Measurements from ENCODE around the gene IL11.
"Not testable (repeated sequence)": the region's sequence is repeated elsewhere in the genome, so short reads cannot be mapped to it uniquely, and the experiment has no call there.

Gene IL11

GRCh38 chr19:55350620-55351315 lies 19.5 kb downstream of the IL11 start:
- DNase-seq (ENCODE audit: low read depth) = no peak

- no peak for DNase-seq (ENCODE audit: low read depth)
Measured at GRCh38 chr19:55348317-55349034, 21.8 kb downstream of the IL11 start.

- no peak for DNase-seq (ENCODE audit: low read depth)
Measured at GRCh38 chr19:55347442-55348009, 22.7 kb downstream of the IL11 start.

DNA sequence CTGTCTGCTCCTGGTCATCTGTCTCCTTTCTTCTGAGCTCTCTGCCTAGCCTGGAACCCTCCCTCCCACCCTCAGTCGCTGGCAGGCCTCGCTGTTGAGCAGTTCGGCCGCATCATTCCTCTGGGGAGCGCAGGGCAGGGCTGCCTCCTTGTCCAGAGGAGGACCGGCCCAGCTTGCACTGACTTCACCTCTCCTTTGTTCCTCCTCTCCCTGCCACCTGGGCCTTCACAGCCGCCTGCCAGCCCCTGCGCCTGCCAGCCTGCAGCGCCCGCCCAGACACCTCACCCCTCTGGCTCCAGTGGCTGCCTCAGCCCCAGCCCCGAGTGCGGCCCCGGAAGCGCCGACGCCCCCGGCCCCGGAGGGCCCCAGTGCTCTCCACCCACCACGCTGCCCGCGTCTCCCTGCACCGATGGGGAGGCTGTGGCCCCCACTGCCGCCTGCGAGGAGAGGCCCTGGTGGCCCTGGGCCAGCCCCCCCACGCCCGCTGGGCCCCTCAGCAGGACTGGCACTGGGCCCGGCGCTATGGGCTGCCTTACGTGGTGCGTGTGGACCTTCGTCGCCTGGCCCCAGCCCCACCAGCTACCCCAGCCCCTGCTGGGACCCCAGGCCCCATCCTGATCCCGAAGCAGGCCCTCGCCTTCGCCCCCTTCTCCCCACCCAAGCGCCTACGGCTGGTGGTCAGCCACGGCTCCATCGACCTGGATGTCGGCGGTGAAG lies 23.4 kb downstream of the IL11 start:
- DNase-seq (ENCODE audit: low read depth) = no peak

DNA sequence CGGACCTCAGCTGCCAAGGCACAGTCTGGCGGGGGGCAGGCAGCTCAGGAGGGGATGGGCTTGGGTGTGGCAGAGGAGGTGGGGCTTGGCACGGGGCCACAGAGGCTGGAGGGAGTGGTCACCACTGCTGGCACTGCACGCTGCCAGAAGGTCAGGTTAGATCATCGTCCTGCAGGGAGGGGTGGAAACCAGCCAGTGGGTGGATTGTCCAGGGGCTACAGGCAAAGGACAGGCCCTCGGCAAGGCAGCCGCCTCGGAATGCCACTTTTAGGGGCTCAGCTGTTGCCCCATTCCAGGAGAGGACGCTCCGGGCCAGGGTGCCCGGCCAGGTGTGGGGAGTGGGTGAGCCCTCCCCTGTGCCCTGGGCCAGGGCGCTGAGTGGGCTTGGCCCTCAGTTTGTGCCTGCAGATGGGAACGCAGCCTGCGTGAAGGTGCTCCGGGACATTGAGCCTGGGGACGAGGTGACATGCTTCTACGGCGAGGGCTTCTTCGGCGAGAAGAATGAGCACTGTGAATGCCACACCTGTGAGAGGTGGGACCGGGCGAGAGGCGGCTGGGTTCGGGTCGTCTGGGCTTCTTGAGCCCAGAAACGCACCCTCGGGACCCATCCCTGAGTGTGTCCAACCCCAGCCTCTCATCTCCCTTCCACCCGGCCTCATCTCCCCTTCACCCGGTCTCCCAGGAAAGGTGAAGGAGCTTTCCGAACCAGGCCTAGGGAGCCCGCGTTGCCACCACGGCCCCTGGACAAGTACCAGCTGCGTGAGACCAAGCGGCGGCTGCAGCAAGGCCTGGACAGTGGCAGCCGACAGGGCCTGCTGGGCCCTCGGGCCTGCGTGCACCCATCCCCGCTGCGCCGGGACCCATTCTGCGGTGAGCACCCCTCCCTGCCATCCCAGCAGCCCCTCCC lies 24.2 kb downstream of the IL11 start:
- no peak for DNase-seq (ENCODE audit: low read depth)

- DNase-seq (ENCODE audit: low read depth) = no peak
Measured at GRCh38 chr19:55345101-55345817, 25.0 kb downstream of the IL11 start.

- DNase-seq (ENCODE audit: low read depth) = no peak
Measured at GRCh38 chr19:55344444-55344843, 25.8 kb downstream of the IL11 start.

GRCh38 chr19:55341595-55342531 lies 28.4 kb downstream of the IL11 start:
- no peak for DNase-seq (ENCODE audit: low read depth)

GRCh38 chr19:55341171-55341588 lies 29.1 kb downstream of the IL11 start:
- DNase-seq (ENCODE audit: low read depth) = no peak

DNA sequence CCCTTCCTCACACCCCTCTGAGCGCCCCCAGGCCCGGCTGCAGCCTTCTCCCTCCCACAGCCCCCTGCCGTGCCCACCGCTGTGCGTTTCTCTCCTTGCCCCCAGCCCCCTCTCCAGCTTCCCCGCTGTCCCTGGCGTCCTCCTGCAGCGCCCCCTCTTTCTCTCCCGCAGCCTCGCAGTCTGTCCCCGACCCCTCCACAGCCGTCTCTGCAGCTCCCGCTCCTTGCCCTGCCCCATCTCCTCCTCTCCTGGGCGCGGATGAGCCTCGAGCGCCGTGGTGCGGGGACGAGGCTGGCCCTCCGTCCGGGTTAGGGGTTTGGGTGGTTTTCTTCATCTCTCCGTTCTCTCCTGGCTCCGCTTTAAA lies 29.5 kb downstream of the IL11 start:
- no peak for DNase-seq (ENCODE audit: low read depth)

GRCh38 chr19:55339889-55340783 lies 30.1 kb downstream of the IL11 start:
- DNase-seq (ENCODE audit: low read depth) = no peak

- peak; percentile 99 for DNase-seq (ENCODE audit: low read depth)
Measured at GRCh38 chr19:55339105-55339888, 31.0 kb downstream of the IL11 start, which contains the start of gene KMT5C. Gene KMT5C, plus strand, starts transcription at chr19:55339876. Its CDS starts 2,061 bp downstream, at chr19:55341937.

GRCh38 chr19:55336101-55336500 lies 34.2 kb downstream of the IL11 start:
- DNase-seq (ENCODE audit: low read depth) = no peak

DNA sequence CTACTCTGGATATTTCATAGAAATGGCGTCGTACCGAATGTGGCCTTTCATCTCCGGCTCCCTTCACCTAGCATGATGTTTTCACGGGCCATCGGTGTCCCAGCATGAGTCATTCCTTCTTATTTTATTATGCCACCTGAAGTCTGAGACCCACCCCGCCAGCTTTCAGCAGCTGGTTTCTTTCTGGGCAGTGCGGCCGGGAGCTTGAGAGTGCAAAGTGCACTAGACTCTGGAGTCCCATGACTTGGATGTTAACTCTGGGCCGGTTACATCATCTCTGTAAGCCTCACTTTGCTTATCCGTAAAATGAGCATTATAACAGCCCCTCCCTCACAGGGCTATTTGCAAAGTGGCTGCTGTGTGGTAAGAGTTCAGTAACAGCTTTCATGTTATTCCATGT lies 36.4 kb downstream of the IL11 start:
- DNase-seq (ENCODE audit: low read depth) = no peak

DNA sequence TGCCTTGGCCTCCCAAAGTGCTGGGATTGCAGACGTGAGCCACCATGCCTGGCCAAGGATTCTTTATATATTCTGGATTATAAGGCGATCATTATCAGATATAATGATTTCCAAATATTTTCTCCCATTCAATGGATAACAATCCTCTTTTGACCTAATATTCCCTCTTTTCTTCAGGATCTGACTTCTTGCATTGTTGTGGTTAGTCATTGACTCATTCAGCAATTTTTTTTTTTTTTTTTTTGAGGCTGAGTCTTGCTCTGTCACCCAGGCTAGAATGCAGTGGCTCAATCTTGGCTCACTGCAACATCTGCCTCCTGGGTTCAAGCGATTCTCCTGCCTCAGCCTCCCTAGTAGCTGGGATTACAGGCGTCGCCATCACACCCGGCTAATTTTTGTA lies 40.5 kb downstream of the IL11 start:
- DNase-seq (ENCODE audit: low read depth) = not testable (repeated sequence)

- DNase-seq (ENCODE audit: low read depth) = not testable (repeated sequence)
Measured at GRCh38 chr19:55328774-55329318, 41.4 kb downstream of the IL11 start.

DNA sequence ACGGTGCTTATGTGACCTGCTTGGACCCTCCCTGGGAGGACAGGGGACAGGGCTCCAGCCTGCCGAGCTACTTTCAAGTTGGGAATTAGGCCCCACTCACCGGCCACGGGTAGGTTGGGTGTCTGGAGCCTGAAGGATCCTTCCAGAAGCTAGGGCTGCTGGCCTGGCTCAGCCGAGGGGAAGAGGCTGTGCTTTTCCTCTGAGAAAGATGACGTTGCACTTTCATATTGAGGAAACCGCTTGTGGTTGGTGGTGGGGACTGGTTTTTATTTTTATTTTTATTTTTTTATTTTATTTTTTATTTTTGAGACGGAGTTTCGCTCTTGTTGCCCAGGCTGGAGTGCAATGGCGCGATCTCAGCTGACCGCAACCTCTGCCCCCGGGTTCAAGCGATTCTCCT lies 45.1 kb downstream of the IL11 start, which contains the start of gene TMEM150B:
Gene TMEM150B, minus strand, starts transcription at position 170 of the 400 bp plus-strand sequence. CDS start 4,305 bp downstream, outside the sequence.
- DNase-seq (ENCODE audit: low read depth) = no peak
